Large intestine (tissue), 3 donors: ENCODE measurements around the gene GYPC. TPM values are rescaled to one million over a fixed set of nuclear protein-coding genes. Genes with fewer than 3 reads are reported as not detected.
"Not testable (repeated sequence)": the region's sequence is repeated elsewhere in the genome, so short reads cannot be mapped to it uniquely, and the experiment has no call there.

Experiments
- DNase-seq, 2 donors: peaks; one replicate each; pipeline versions ENCODE4 v3.0.0 to v3.0.0-alpha.2; 2013
- H3K27ac ChIP-seq: one replicate; pipeline ENCODE4 v1.5.1; 2013; ENCODE audit warnings: low read length
- H3K27me3 ChIP-seq: 2 replicates; pipeline ENCODE4 v1.6.1; 2013; ENCODE audit warnings: low read length; ENCODE audit not compliant: control insufficient read depth, insufficient read depth
- H3K36me3 ChIP-seq: 2 replicates; pipeline ENCODE4 v1.6.1; 2013; ENCODE audit warnings: low read length; ENCODE audit not compliant: control insufficient read depth, insufficient read depth
- H3K4me1 ChIP-seq: one replicate; pipeline ENCODE4 v1.6.1; 2013; ENCODE audit warnings: low read length; ENCODE audit not compliant: control insufficient read depth, insufficient read depth
- H3K4me3 ChIP-seq: one replicate; pipeline ENCODE4 v1.5.1; 2013; ENCODE audit warnings: low read length
- H3K9me3 ChIP-seq: one replicate; pipeline ENCODE4 v1.6.1; 2013; ENCODE audit warnings: mild to moderate bottlenecking, low read depth, low read length, moderate library complexity; ENCODE audit not compliant: control insufficient read depth
- WGBS: methylation state at CpG from one replicate; pipeline ENCODE4 v1.1.5; 2013; ENCODE audit warnings: low lambda C conversion rate; ENCODE audit not compliant: insufficient coverage; 5-methylcytosine and 5-hydroxymethylcytosine counted together
- polyA plus RNA-seq: library from polyadenylated mRNA; unstranded; fragments of 120-200 nt; gene quantifications from one replicate; pipeline ENCODE4 v1.2.1, GENCODE V29; 2013

GYPC gene
- polyA plus RNA-seq, 1 donor: 26.7 TPM

DNA sequence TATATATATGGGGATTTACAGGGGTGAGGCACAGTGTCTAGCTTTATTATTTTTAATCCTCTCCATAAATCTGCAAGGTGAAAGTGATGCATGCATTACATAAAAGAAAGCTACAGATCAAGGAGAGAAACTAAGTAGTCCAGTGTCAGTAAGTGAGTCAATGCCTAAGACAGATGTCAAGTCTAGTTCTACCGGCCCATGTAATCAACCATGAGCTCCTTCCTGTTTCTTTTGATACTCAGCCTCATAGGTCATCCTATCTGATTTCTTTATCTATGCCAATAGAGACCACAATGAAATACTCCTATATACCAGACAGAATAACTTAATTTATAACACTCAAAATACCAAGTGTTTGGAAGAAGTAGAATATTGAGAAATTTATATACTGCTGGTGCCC, 20.2 kb upstream of the GYPC start:
- no peaks in the 10 kb centered on the region for H3K27me3 ChIP-seq
- H3K36me3 ChIP-seq: no peaks in the 10 kb centered on the region
- no peaks in the 10 kb centered on the region for H3K9me3 ChIP-seq
- DNase-seq: no peak
- no peaks in the 10 kb centered on the region for H3K4me1 ChIP-seq
- 60% methylated on average over 1 of the region's 1 CpG for WGBS
- H3K27ac ChIP-seq: no peak overlapping the region
- H3K4me3 ChIP-seq: no peak overlapping the region

DNA sequence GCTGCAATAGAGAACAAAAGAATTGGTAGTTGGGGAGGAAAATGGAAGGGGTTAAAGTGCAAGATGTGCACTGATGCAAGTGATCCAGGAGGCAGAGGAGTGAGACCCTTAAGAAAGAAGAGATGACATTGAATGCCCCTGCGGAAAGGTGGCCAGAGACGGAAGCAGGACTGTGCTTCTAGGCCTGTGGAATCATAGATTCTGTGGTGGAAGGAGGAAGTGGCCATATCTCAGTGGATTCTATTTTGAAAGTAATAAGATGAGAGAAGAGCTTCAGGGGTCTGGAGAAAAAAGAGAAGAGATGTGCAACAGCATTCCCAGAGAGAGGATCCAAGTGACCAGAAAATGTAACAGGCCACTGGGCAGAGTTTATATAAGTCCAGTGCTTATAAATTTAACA, 18.6 kb upstream of the GYPC start:
- Histone ChIP-seq H3K36me3 (no peaks in the 10 kb centered on the region), H3K4me3 (no peak overlapping the region), H3K27ac (no peak overlapping the region), H3K27me3 (no peaks in the 10 kb centered on the region), H3K9me3 (no peaks in the 10 kb centered on the region), H3K4me1 (no peaks in the 10 kb centered on the region)
- no peak for DNase-seq
- WGBS: 100% methylated on average over 2 of the region's 2 CpGs

GRCh38 chr2:126638746-126639145, 17.2 kb upstream of the GYPC start:
- 74% methylated on average over 2 of the region's 6 CpGs for WGBS
- H3K27ac ChIP-seq: no peak overlapping the region

DNA sequence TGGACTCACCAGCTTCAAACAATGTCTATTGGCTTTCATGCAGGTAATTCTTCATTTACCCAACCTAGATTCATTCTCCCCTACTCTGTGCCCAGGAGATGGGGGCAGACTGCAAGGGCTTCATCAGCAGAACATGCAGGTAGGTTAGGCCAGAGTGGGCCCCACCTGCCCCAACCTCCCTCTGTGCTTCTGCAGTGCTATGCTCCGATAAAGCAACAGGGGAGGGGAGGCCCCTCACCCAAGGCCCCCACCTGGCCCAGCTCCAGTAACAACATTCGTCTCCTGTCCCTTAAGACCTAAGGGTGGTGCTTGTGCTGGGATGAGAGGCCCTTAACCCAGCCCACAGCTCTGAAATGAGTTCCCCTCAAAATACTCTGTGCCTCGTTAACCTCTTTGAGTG, 16.7 kb upstream of the GYPC start:
- DNase-seq: no peak
- H3K36me3 ChIP-seq: no peaks in the 10 kb centered on the region
- 60% methylated on average over 1 of the region's 3 CpGs for WGBS
- H3K27me3 ChIP-seq: no peaks in the 10 kb centered on the region
- H3K27ac ChIP-seq: no peak overlapping the region
- no peaks in the 10 kb centered on the region for H3K9me3 ChIP-seq
- no peaks in the 10 kb centered on the region for H3K4me1 ChIP-seq
- H3K4me3 ChIP-seq: no peak overlapping the region

More at GRCh38 chr2:126638746-126639145, 17.2 kb upstream of the GYPC start:
- DNase-seq: no peak
- Histone ChIP-seq H3K27me3 (no peaks in the 10 kb centered on the region), H3K9me3 (no peaks in the 10 kb centered on the region), H3K36me3 (no peaks in the 10 kb centered on the region), H3K4me3 (no peak overlapping the region), H3K4me1 (no peaks in the 10 kb centered on the region)

GRCh38 chr2:126641294-126641693, 14.7 kb upstream of the GYPC start:
- H3K4me3 ChIP-seq, H3K27ac ChIP-seq, H3K36me3 ChIP-seq, DNase-seq, H3K9me3 ChIP-seq, H3K4me1 ChIP-seq, H3K27me3 ChIP-seq: not testable (repeated sequence)
- 82% methylated on average over 2 of the region's 9 CpGs for WGBS

GRCh38 chr2:126642031-126642430, 13.9 kb upstream of the GYPC start:
- WGBS: no CpG with 5 or more reads among the region's 4 CpGs
- no peaks in the 10 kb centered on the region for H3K27me3 ChIP-seq
- no peak overlapping the region for H3K27ac ChIP-seq
- no peaks in the 10 kb centered on the region for H3K36me3 ChIP-seq
- DNase-seq: no peak
- H3K9me3 ChIP-seq: no peaks in the 10 kb centered on the region
- H3K4me3 ChIP-seq: no peak overlapping the region
- H3K4me1 ChIP-seq: no peaks in the 10 kb centered on the region

DNA sequence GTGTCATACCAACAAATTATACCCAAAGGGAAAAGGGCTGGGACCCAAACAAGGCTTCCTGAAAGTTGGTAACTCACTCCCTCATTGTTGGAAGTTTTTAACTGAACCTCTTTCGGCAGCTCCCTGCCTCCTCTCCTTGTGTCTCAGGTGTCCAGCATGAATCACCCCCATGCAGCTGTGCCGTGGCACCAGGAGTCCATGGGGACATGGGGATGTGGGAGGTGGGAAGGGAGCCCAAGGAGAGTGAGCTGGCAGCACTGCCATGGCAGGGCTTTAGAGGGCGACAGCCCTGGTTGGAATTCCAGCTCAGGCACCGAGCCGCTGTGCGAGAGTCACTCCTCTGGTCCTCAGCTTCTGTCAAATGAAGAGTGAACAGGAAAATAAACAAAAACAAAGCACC, 12.5 kb upstream of the GYPC start:
- no peaks in the 10 kb centered on the region for H3K4me1 ChIP-seq
- no peak for DNase-seq
- H3K4me3 ChIP-seq: no peak overlapping the region
- 80% methylated on average over 2 of the region's 6 CpGs for WGBS
- no peaks in the 10 kb centered on the region for H3K36me3 ChIP-seq
- no peak overlapping the region for H3K27ac ChIP-seq
- H3K27me3 ChIP-seq: no peaks in the 10 kb centered on the region
- no peaks in the 10 kb centered on the region for H3K9me3 ChIP-seq

DNA sequence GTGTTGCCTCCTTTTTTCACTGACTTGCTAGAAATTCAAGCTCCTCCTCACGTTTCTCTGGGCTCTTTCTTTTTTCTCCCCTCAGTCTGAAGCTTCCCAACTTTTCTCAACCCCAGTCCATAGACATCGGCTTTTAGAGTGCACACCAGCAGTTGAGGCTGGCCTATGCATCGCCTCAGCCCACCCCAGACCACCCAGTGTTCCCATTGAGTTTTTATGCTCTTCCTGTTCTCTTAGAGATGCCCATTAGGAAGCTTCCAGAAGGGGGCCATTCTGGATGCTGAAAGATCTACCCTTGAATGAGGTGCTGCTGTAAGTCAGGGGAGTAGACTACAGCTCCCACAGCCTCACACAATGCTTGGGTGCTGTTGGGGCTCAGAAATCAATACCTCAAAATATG, 12.0 kb upstream of the GYPC start:
- Histone ChIP-seq H3K4me1 (no peaks in the 10 kb centered on the region), H3K4me3 (no peak overlapping the region), H3K27me3 (no peaks in the 10 kb centered on the region), H3K27ac (no peak overlapping the region), H3K9me3 (no peaks in the 10 kb centered on the region), H3K36me3 (no peaks in the 10 kb centered on the region)
- 56% methylated on average over 1 of the region's 3 CpGs for WGBS
- no peak for DNase-seq

DNA sequence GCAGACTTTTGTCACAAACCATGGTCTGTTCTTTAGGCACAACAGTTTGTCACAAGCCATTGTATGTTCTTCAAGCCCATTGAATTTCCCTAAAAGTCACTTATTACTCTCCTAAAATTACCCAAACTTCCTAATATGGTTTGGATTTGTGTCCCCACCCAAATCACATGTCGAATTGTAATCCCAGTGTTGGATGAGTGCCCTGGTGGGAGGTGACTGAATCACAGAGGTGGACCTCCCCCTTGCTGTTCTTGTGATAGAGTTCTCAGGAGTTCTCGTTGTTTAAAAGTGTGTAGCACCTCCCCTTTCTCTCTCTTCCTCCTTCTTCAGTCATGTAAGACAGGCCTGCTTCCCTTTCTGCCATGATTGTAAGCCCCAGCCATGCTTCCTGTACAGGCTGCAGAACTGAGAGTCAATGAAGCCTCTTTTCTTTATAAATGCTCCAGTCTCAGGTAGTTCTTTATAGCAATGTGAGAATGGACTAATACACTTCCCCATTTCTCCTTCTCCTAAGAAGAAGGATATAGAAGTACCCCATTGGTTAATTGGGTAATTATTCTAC, 11.2 kb upstream of the GYPC start:
- WGBS: no CpG with 5 or more reads among the region's 2 CpGs
- no peak for DNase-seq
- H3K9me3 ChIP-seq: no peaks in the 10 kb centered on the region
- no peak overlapping the region for H3K4me3 ChIP-seq
- H3K27ac ChIP-seq: no peak overlapping the region
- no peaks in the 10 kb centered on the region for H3K36me3 ChIP-seq
- H3K27me3 ChIP-seq: no peaks in the 10 kb centered on the region
- H3K4me1 ChIP-seq: no peaks in the 10 kb centered on the region

GRCh38 chr2:126645211-126645618, 10.7 kb upstream of the GYPC start:
- no peak for DNase-seq
- 60% methylated on average over 1 of the region's 1 CpG for WGBS
- Histone ChIP-seq H3K9me3 (no peaks in the 10 kb centered on the region), H3K4me1 (no peaks in the 10 kb centered on the region), H3K36me3 (no peaks in the 10 kb centered on the region), H3K4me3 (no peak overlapping the region), H3K27me3 (no peaks in the 10 kb centered on the region), H3K27ac (no peak overlapping the region)

GRCh38 chr2:126646026-126646425, 9.9 kb upstream of the GYPC start:
- DNase-seq: no peak
- WGBS: 57% methylated on average over 2 of the region's 3 CpGs

More at GRCh38 chr2:126646026-126646425, 9.9 kb upstream of the GYPC start:
- Histone ChIP-seq H3K27me3 (no peaks in the 10 kb centered on the region), H3K4me3 (no peak overlapping the region), H3K27ac (no peak overlapping the region), H3K36me3 (no peaks in the 10 kb centered on the region), H3K4me1 (no peaks in the 10 kb centered on the region), H3K9me3 (no peaks in the 10 kb centered on the region)
